ENCODE measurements around the gene ME3. TPM values are rescaled to one million over a fixed set of nuclear protein-coding genes. Genes with fewer than 3 reads are reported as not detected.

The ME3 gene
- total RNA-seq, 4 donors from 2014 or later = 28.2 to 60.7 (median 46.0) TPM

DNA sequence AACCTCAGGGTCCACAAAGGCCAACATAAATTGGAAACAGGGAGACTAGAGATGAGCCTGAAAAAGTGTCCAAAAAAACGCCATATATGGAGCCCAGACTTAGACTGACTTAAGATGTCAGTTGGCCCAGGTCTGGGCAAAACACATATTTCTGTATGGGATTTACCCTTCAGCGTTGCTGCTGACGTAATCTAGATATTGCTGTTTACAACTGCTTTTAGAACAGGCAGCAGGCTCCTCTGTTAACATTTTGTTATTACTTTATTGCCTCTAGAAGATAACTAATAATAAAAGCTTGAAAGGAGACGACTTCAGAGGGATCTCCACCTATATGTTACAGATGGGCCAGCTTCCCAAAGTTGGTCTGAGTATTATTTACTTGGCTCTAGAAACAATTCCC, 8.7 kb downstream of the ME3 start:
- TF ChIP-seq, protein P1, sequence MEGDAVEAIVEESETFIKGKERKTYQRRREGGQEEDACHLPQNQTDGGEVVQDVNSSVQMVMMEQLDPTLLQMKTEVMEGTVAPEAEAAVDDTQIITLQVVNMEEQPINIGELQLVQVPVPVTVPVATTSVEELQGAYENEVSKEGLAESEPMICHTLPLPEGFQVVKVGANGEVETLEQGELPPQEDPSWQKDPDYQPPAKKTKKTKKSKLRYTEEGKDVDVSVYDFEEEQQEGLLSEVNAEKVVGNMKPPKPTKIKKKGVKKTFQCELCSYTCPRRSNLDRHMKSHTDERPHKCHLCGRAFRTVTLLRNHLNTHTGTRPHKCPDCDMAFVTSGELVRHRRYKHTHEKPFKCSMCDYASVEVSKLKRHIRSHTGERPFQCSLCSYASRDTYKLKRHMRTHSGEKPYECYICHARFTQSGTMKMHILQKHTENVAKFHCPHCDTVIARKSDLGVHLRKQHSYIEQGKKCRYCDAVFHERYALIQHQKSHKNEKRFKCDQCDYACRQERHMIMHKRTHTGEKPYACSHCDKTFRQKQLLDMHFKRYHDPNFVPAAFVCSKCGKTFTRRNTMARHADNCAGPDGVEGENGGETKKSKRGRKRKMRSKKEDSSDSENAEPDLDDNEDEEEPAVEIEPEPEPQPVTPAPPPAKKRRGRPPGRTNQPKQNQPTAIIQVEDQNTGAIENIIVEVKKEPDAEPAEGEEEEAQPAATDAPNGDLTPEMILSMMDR (IDR thresholded peaks at IDR 0.05; ENCODE audit: low read depth) = no peak

DNA sequence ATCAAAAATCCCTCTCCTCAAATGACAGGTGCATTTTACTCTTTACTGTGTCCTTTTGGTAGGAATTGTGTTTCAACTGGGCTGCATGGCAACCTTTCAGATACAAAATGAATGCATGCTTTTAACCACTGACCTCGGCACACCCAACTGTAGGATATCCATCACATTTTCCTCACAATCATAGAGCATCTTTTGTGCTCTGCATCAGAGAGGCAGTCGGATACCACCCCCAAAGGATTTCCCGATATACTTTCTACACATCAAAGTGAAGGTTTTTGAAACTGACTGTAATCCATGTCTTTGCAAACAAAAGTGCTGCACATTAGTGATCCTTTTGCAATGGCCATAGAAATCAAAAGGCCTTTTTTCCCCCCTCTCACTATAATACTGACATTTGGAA, 9.1 kb downstream of the ME3 start:
- TF ChIP-seq, protein P1 (IDR thresholded peaks at IDR 0.05; ENCODE audit: low read depth) = no peak

DNA sequence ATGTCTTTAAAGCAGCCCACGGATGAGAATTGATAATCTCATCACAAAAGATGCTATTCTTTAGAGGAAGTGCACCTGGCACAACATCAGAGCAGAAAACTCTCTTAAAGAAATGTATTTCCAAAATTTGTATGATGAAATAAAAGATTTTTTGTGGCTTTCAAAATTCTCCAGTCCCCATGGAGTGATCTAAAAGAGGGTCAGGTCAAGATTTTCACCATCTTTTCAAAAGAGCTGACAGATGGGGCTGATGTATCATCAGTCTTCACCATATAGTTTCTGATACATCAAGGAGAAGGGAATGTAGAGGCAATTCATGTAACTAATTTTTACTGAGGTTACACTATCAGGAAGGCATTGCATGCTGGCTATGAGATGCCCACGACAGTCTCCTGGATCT, 11.7 kb downstream of the ME3 start:
- TF ChIP-seq, protein P1 (IDR thresholded peaks at IDR 0.05; ENCODE audit: low read depth) = no peak

DNA sequence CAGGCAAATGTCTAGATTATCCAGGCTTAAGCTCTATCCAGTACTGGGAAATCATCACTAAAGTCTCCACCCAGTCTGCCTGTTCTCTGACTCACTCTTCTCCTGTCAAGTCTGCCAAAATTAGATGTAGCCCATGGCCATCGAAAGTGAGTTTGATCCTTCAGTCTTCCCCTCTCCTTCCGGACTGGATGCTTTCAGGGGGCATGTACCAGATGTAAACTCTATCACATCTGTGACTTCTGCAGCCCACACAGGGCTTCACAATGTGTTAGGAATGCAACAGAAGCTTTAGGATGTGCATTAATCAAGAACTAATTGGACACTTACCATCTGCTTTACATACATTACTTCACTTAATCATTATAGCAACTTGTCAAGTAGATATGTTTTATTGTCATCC, 12.3 kb downstream of the ME3 start:
- TF ChIP-seq, protein P1 (IDR thresholded peaks at IDR 0.05; ENCODE audit: low read depth) = no peak

DNA sequence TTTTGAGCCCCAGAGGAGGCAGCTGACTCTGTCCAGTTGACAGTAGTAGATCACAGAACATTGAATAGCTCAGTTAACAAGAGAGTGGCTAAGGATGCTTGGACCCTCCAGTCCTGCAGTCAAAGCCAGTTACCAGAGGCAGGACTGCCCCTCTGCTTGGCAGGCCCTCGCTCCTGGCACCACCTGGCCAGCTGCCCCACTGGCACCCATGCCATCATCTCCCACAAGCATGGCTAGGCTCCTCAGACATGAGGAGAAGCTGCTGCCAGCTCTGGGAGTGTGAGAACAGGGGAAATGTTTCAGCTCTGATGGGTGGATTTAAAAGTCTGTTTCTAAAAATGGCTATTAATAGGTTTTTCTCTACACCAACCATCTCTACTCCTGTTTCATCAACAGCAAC, 13.9 kb downstream of the ME3 start:
- TF ChIP-seq, protein P1 (IDR thresholded peaks at IDR 0.05; ENCODE audit: low read depth) = no peak

DNA sequence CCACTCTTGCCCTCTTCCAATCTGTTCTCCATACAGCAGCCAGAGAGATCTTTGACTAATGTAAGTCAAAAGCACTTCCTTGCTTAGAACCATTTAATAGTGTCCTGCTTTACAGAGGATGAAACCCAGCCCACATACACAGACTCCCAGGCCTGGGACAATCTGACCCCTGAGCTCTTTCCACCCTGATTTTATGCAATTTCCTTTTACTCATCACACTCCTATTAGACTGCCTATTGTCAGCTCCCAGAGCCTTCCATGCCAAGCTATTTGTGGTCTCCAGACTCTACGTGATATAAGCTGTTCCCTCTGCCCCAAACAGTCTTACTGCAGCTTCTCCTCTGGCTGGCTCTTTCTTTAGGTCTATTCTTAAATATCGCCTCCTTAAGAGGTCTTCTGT, 28.1 kb downstream of the ME3 start:
- TF ChIP-seq, protein P1 (IDR thresholded peaks at IDR 0.05; ENCODE audit: low read depth) = no peak

DNA sequence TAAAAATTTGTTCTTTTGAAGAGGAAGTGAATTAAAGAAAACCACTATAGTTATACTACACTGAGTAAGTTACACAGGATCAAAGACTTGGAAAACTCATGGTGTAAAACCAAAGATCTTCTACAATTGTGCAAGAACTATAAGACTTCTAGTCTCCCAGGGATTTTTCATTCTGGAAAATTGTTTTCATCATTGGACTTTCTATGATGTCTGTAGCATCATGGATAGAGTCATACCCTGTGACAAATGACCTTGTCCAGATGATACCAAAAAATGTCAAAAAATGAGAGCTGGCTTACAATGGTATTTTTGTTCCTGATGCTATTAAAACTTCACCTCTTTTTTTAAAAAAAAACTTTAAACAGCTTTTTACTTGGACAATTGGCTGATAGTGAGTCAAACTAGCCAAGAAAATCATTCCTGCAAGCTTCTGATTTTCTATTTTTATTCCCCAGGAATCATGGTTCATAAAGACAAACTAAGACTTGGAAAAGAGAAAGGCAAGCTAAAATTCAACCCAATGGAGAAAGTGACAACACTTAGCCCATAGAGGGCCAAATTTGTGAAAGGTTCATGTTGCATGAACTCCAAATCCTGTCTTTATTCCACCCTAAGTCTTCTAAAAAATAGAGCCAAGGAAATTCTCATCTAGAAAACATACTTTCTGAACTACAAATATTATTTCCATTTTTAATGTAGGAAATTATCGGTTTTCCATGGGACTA, 30.7 kb downstream of the ME3 start:
- TF ChIP-seq, protein P1 (IDR thresholded peaks at IDR 0.05; ENCODE audit: low read depth) = no peak
